Parathyroid adenoma (tissue), 2 donors: ENCODE measurements around the gene ETS2.

Experiments
- H2AFZ ChIP-seq: fragments of 300-600 bp; sonication (generic); one replicate; pipeline ENCODE4 v1.7.0; 2017; ENCODE audit warnings: antibody characterized with exemption, mild to moderate bottlenecking
- H3K27ac ChIP-seq: fragments of 300-600 bp; sonication (generic); one replicate; pipeline ENCODE4 v1.7.0; 2017
- H3K27me3 ChIP-seq: fragments of 300-600 bp; sonication (generic); one replicate; pipeline ENCODE4 v1.7.0; 2017; ENCODE audit warnings: low read length; ENCODE audit not compliant: control insufficient read depth, insufficient read depth
- H3K36me3 ChIP-seq: fragments of 300-600 bp; sonication (generic); one replicate; pipeline ENCODE4 v1.7.0; 2017; ENCODE audit warnings: low read length; ENCODE audit not compliant: control insufficient read depth, insufficient read depth
- H3K4me1 ChIP-seq: fragments of 300-600 bp; sonication (generic); one replicate; pipeline ENCODE4 v1.7.0; 2017; ENCODE audit warnings: control low read depth
- H3K4me2 ChIP-seq: fragments of 300-600 bp; sonication (generic); one replicate; pipeline ENCODE4 v1.7.0; 2017; ENCODE audit warnings: low read length
- H3K4me3 ChIP-seq: fragments of 300-600 bp; sonication (generic); one replicate; pipeline ENCODE4 v1.7.0; 2017; ENCODE audit warnings: low read depth, low read length
- H3K79me2 ChIP-seq: fragments of 300-600 bp; sonication (generic); one replicate; pipeline ENCODE4 v1.7.0; 2017; ENCODE audit warnings: control low read depth
- H3K9ac ChIP-seq: fragments of 300-600 bp; sonication (generic); one replicate; pipeline ENCODE4 v1.7.0; 2017; ENCODE audit warnings: mild to moderate bottlenecking
- H3K9me3 ChIP-seq: fragments of 300-600 bp; sonication (generic); one replicate; pipeline ENCODE4 v1.7.0; 2017; ENCODE audit warnings: low read length; ENCODE audit not compliant: control insufficient read depth
- CTCF ChIP-seq: fragments of 300-600 bp; sonication (generic); IDR thresholded peaks from one replicate; pipeline ENCODE4 v1.7.0; 2017; ENCODE audit warnings: antibody characterized with exemption, mild to moderate bottlenecking
- donor health status: primary hyperparathyroidism.

Gene ETS2

GRCh38 chr21:38788275-38788905 lies 17.3 kb upstream of the ETS2 start:
- Histone ChIP-seq H3K79me2 (no peaks in the 10 kb centered on the region), H3K4me1 (peaks cover 3% of the 10 kb centered on the region), H3K9me3 (no peaks in the 10 kb centered on the region), H3K4me2 (no peak overlapping the region), H3K27ac (no peak overlapping the region), H3K4me3 (no peak overlapping the region), H3K36me3 (no peaks in the 10 kb centered on the region), H2AFZ (no peak overlapping the region), H3K27me3 (no peaks in the 10 kb centered on the region), H3K9ac (no peak overlapping the region)
- TF ChIP-seq CTCF: no peak

GRCh38 chr21:38789275-38789674 lies 16.5 kb upstream of the ETS2 start:
- H3K4me3 ChIP-seq: no peak overlapping the region
- no peaks in the 10 kb centered on the region for H3K36me3 ChIP-seq
- no peak for TF ChIP-seq CTCF
- no peak overlapping the region for H3K9ac ChIP-seq
- H3K27ac ChIP-seq: no peak overlapping the region
- no peaks in the 10 kb centered on the region for H3K79me2 ChIP-seq
- no peak overlapping the region for H3K4me2 ChIP-seq
- no peaks in the 10 kb centered on the region for H3K27me3 ChIP-seq
- H3K4me1 ChIP-seq: peaks cover 3% of the 10 kb centered on the region
- H2AFZ ChIP-seq: no peak overlapping the region
- no peaks in the 10 kb centered on the region for H3K9me3 ChIP-seq

DNA sequence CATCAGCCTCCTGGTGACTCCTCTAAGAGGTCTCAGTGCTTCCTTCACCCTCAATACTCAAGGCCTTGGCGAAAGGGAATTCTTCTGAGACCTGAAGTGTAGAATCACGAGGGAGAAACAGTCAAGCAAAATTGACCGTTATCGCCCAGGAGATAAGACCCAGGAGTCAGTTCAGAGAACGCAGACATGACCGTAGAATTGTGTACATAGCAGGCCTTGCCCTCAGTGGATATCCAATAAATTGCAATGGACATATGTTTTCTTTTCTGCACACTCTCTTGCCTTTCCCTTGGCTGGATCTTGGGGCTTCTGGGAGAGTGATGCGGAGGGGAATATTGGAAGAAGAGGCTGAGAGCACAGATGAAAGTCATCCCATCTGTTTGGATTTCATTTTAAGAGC lies 15.7 kb upstream of the ETS2 start:
- no peak overlapping the region for H3K27ac ChIP-seq

DNA sequence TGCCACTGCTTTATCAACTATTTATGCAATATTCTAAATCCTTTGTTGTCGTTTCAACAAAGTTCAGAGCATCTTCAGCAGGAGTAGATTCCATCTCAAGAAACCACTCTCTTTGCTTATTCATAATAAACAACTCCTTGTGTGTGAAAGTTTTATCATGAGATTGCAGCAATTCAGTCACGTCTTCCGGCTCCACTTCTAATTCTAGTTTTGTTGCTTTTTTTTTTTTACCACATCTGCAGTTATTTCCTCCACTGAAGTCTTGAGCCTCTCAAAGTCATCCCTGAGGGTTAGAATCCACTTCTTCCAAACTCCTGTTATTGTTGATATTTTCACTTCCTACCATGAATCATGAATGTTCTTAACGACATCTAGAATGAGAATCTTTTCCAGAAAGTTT lies 14.8 kb upstream of the ETS2 start:
- no peak for TF ChIP-seq CTCF
- Histone ChIP-seq H3K4me2 (no peak overlapping the region), H2AFZ (no peak overlapping the region), H3K79me2 (no peaks in the 10 kb centered on the region), H3K9ac (no peak overlapping the region), H3K9me3 (no peaks in the 10 kb centered on the region), H3K27ac (no peak overlapping the region), H3K36me3 (no peaks in the 10 kb centered on the region), H3K4me1 (peaks cover 3% of the 10 kb centered on the region), H3K27me3 (no peaks in the 10 kb centered on the region), H3K4me3 (no peak overlapping the region)

More for the DNA sequence above, 15.7 kb upstream of the ETS2 start:
- no peak for TF ChIP-seq CTCF
- H2AFZ ChIP-seq: no peak overlapping the region
- no peaks in the 10 kb centered on the region for H3K27me3 ChIP-seq
- no peaks in the 10 kb centered on the region for H3K9me3 ChIP-seq
- H3K36me3 ChIP-seq: no peaks in the 10 kb centered on the region
- H3K4me2 ChIP-seq: no peak overlapping the region
- peaks cover 3% of the 10 kb centered on the region for H3K4me1 ChIP-seq
- no peak overlapping the region for H3K9ac ChIP-seq
- no peaks in the 10 kb centered on the region for H3K79me2 ChIP-seq
- H3K4me3 ChIP-seq: no peak overlapping the region
